KOPT-K1 (cell line): ENCODE data around the gene TRIB2.

Experiments used
- H3K27ac ChIP-seq: fragments of 200-600 bp; sonication (generic); 2 replicates; pipeline ENCODE4 v1.5.1; 2016; ENCODE audit warnings: antibody characterized with exemption, mild to moderate bottlenecking, low read depth, low read length; ENCODE audit not compliant: poor library complexity, severe bottlenecking
- H3K36me3 ChIP-seq: fragments of 200-600 bp; sonication (generic); 2 replicates; pipeline ENCODE4 v1.5.1; 2017; ENCODE audit warnings: antibody characterized with exemption, mild to moderate bottlenecking, low read length, moderate library complexity; ENCODE audit not compliant: insufficient read depth
- H3K9me3 ChIP-seq: fragments of 200-600 bp; sonication (generic); 2 replicates; pipeline ENCODE4 v1.5.1; 2017; ENCODE audit warnings: antibody characterized with exemption, low read length, mild to moderate bottlenecking; ENCODE audit not compliant: insufficient read depth, poor library complexity, severe bottlenecking

TRIB2 gene

DNA sequence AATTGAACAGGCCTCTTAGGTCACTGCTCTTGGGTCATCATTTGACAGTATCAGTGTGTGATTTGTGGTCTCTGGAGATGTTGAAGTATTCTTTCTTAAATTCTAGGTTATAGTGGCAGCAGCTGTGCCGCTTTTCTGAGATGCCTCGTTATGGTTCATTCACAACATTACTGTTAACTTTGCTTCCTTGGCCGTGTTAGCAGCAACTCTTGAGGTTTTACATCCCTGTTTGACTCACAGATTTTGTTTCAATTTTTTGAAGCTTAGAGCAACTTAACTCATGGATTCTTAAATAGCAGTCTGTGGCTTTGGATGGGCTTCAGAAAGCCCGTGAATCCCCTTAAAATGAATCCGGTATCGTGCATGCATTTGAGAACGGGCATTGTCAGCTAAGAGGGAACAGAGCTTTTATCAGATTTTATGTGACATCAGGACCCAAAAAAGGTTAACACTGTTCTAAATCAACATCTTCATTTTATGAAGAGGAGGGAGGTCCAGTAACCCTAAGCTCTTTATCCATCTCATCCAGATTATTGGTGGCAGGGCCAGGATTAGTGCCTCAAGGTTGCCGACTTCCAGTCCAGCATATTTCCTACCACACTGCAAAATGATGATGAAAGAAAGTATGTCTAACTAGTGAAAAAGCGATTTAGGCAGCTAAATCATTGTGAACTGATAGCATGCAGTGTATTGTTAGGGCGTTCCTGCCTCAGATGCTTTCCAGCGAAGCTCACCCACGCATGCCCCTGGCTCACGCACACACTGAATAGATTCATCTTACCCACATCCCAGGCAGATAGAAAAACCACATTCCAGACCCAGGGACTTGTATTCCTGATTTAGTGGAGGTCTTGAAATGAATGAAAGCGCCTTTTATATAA is 5.1 kb downstream of the TRIB2 start:
- no peaks in the 10 kb centered on the region for H3K9me3 ChIP-seq
- H3K36me3 ChIP-seq, result peaks cover 58% of the 10 kb centered on the region
- H3K27ac ChIP-seq, result peak overlapping the region; percentile 86

DNA sequence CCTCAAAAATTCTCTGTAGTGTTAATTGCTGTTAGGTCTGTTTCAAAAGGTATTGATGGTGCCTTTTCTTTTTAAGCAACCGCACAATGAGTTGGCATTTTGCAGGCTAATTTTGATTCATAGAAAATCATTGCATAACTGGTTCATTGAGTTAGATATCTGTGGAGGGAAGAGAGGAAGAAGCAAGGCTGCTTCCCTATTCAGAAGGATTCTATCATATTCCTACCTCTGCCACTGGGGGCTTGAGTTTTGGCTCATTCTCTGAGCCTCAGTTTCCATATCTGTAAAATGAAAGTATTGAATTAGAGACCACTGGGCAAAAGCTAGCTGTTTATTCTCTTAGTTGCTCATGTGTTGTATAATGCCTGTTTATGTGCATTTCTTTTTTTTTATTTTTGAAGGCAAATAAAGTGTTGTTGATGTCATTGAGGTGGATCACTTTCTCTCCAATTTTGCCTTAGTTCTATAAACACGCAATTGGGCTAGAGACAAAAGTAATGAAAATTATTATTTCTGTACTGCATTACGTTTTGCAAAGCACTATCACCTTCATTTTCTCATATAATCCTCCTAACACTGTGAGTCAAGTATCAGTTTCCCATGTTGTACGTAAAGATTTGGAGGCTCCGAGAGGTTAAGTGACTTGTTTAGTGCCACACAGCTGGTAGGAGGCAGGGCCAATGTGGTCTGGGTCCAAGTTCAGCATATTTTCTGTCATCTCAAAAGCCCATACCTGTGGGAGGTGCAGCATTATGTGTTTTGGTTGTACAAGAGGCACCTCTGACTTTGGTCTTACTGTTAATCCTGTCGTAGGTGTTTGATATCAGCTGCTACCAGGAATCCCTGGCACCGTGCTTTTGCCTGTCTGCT is 5.9 kb downstream of the TRIB2 start:
- Histone ChIP-seq H3K36me3 (peaks cover 67% of the 10 kb centered on the region), H3K27ac (peak overlapping the region; percentile 86), H3K9me3 (no peaks in the 10 kb centered on the region)

DNA sequence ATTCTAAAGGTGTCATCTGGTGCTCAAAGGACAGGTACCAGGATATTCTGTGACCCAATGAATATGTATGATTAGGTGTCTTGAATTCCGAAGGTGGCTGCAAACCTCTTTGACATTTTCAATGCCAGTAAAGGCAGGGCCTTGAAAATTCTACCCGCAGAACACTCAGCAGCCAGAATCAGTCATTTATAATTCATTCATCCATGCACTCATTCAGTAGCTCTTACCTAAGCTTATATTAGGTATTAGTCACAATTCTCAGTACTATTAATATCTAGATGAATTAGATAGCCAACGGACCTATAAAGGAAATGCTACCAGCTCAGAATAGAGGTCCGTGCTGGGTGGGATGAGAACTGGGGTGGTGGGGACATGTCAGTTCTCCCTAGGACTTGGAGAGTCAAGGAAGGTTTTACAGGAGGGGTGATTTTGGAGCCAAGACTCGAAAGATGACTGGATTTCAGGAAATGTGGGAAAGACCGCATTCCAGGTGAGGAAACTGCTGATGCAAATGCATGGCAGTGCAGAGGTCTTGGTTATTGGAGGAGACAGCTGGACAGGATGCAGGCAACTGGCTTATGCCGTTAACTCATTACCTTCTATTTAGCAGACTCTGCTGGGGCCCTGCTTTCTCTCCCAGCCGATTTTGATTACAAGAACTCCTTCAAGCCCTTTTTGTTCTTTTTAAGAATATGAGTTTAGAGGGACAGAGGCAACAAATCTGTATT is 7.2 kb downstream of the TRIB2 start:
- peaks cover 71% of the 10 kb centered on the region for H3K36me3 ChIP-seq
- no peak overlapping the region for H3K27ac ChIP-seq
- no peaks in the 10 kb centered on the region for H3K9me3 ChIP-seq

DNA sequence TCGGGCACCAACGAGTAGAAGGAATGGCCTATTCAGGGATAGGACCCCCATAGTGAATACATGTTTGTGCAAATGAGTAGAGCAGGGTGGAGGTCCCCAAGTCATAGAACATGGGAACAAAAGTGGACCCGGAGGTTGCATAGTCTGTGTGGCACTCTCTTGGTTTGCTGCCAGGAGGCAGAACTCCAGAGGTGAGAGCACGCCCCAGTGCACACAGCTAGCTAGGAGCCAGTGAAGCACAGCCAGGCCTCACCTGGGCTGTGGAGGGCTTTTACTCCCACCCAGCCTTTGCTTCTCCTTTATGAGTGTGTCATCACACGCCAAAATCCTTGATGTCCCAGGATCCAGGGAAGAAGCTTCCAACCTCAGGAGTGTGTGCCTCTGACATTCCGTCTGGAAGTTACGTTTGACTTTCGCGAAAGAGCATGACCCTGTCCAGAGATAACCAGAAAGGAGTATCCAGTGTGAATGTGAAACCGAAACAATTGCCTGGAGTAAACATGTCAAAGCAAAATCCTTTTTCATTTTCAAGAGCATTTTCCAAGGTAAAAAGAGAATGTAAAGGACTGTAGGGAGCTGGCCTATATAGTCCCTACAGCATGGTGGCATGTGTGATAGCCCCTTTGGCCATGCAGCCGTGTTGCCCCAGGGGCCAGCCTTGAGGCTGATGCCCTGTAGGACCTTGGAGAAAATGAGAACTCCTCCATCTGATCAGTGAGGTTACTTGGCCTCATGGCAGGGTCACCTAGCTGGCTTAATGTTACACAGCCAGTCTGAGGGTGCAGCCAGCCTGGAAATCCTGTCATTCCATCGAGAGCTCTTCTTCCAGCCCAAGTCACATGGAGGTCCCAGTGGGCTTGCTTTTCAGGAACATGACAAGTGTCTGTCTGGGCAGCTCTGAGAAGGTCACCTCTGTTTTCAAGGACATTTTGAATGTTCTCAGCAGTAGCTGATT is 8.8 kb downstream of the TRIB2 start:
- Histone ChIP-seq H3K27ac (peak overlapping the region; percentile 59), H3K36me3 (peaks cover 87% of the 10 kb centered on the region), H3K9me3 (no peaks in the 10 kb centered on the region)

DNA sequence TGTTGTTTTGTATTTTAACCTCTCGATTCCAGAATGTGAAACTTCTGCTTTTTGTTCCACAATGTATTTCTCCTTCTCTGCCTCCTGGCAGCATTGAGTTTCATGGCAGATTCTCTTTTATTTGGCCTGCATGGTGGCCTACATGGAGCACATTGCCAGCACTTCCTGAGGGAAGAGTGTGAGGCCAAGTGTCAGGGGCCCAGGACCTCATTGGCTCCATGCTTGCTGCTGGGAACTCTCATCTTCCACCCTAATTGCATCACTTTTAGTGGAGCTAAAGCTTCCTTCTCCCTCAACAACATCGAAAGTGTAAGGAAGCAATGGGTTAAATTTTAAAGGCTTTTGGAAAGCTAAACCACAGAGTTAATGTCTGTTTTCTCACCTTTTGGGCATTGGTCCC is 9.5 kb downstream of the TRIB2 start:
- Histone ChIP-seq H3K27ac (peak overlapping the region; percentile 59), H3K9me3 (no peaks in the 10 kb centered on the region), H3K36me3 (peaks cover 92% of the 10 kb centered on the region)

DNA sequence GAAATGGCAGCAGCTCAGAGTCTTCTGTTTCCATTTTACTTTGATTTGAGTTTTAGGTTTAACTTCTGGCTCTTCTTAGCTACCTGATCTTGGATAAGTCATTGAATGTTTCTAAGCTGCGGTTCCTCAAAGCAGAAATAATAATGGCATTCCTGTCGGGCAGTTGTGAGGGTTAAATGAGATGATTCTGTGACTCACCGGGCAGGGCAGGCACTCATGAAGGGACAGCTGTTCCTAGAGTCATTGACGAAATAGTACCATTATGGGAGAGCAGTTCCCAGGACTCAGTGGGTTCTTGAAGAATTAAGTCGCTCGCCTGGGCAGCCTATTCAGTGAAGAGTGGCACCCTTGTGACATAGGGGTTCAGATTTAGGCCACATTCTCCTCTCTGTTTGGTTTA is 10.3 kb downstream of the TRIB2 start:
- Histone ChIP-seq H3K36me3 (peaks cover 92% of the 10 kb centered on the region), H3K9me3 (no peaks in the 10 kb centered on the region), H3K27ac (peak overlapping the region; percentile 59)

DNA sequence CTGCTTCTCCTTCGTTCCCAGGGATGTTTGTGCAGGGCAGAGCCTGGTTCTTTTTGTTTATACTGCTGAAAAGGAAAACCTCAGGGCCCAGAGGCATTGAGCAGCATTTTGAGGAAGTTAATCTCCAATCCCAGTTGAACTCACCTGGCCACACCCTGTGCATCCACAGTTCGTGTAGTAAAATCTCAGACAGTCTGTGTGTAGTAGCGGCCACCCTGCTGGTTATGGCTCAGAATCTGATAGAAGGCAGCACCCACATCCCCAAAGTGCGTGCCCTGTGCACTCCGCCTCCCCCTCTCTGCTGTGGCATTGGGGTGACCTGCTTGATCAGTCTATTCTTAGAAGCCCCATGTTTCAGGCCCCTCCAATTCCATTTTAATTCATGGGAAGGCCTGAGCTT is 10.9 kb downstream of the TRIB2 start:
- Histone ChIP-seq H3K27ac (peak overlapping the region; percentile 59), H3K36me3 (peaks cover 92% of the 10 kb centered on the region), H3K9me3 (no peaks in the 10 kb centered on the region)

DNA sequence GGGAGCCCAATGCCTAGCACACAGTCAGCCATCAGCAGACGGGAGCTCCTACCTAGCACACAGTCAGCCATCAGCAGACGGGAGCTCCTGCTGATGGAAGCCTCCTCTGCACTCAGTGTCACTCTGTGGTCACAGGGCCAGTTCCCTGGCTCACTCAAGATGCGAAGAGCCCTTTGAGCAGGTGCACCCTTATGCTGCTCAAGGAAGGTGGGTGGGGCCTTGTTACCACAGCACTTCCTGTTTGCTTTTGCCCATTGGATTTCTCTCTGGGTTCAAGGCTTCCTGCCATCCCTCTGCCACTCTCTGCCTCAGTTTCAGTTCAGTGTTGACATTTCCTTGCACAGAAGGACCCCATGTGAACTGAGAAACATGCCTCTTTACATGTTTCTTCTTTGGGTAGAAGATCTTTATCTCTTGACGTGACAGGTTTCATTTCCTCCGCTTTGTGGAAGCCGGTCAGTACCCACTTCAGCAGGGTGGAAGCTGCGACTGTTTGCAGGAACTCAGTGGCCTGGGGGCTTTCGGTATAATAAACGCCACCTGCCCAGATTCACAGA is 11.6 kb downstream of the TRIB2 start:
- Histone ChIP-seq H3K27ac (peak overlapping the region; percentile 59), H3K9me3 (no peaks in the 10 kb centered on the region), H3K36me3 (peaks cover 92% of the 10 kb centered on the region)

DNA sequence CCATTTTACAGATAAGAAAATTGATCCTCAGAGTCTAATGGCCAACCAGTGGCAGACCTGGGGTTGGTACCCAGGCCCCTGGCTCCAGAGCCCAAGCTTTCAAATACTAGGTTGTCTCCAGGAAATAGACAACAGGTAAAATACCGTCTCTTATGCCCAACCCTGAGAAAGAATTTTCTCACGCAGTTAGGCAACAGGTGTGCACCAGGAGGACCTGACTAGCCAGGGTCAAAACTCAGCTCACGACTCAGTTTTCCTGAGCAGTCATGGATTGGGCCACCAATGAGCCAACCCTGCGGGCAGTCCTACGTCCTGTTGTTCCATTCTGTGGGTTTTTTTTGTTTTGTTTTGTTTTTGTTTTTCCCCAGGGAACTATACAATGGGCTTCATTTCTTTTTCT is 13.5 kb downstream of the TRIB2 start:
- no peaks in the 10 kb centered on the region for H3K9me3 ChIP-seq
- H3K27ac ChIP-seq, result no peak overlapping the region
- H3K36me3 ChIP-seq, result peaks cover 92% of the 10 kb centered on the region

DNA sequence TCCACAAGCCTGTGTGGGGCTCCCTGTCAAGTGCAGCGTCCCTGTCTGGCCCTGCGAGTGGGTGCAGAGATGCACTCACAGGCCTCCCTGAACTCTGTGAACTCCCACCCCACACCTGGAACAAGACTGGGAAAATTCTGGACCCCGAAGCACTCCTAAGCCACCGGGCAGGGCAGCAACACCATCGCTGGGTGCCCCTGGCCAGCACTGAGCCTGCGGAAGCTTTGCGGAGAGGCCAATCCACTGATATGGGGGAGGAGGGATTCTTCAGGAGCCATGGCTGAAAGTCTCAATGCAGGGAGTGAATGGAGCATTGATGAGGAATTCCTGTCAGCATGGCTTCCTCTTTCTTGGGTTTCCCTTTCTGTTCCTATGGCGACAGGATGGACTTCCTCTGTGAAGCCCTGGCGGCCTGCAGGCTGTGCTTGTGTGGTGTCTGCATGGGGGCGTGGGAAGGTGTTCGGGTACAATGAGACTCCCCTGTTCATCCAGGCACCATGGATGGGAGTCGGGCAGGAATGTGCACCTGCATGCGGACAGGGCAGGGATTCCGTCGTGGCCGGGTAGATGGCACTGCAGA is 15.1 kb downstream of the TRIB2 start:
- peaks cover 92% of the 10 kb centered on the region for H3K36me3 ChIP-seq
- H3K27ac ChIP-seq, result no peak overlapping the region
- no peaks in the 10 kb centered on the region for H3K9me3 ChIP-seq

DNA sequence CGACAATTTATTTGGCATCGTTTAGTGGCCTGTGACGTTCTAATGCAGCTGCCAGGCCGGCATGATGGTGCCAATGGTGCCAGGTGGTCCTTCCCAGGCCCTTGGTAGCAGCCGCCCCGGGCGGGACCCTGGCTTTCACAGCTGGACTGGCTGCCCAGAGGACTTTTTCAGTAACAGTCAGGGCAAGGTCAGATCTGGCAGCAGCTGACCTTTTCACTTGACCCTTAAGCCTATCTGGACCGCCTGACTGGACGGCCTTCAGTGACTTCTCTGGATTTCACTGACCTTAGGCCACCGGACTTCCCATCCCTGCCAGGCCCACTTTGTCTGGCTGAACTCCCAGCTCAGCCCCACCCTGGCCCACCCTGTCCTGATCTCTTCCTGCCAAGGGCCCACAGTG is 15.9 kb downstream of the TRIB2 start:
- no peak overlapping the region for H3K27ac ChIP-seq
- no peaks in the 10 kb centered on the region for H3K9me3 ChIP-seq
- H3K36me3 ChIP-seq, result peaks cover 92% of the 10 kb centered on the region

DNA sequence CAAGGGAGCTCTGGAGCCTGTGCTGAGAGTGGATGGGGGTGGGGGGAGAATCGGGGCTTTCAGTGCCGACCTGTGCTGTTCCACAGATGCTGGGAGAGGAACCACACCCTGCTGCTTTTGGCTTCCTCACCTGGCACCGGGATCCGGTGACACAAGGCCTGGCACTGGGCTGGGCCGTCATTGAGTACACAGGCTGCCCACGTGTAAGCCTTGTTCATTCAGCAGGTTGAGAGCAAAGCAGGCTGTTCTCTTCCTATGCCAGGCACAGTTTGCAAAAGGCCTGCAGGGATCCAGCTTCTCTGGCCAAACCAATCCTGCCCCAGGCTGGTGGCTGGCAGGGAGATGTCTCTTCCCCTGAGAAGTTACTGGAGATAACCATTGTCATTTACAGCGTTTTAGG is 17.1 kb downstream of the TRIB2 start:
- Histone ChIP-seq H3K9me3 (no peaks in the 10 kb centered on the region), H3K36me3 (peaks cover 100% of the 10 kb centered on the region), H3K27ac (no peak overlapping the region)

DNA sequence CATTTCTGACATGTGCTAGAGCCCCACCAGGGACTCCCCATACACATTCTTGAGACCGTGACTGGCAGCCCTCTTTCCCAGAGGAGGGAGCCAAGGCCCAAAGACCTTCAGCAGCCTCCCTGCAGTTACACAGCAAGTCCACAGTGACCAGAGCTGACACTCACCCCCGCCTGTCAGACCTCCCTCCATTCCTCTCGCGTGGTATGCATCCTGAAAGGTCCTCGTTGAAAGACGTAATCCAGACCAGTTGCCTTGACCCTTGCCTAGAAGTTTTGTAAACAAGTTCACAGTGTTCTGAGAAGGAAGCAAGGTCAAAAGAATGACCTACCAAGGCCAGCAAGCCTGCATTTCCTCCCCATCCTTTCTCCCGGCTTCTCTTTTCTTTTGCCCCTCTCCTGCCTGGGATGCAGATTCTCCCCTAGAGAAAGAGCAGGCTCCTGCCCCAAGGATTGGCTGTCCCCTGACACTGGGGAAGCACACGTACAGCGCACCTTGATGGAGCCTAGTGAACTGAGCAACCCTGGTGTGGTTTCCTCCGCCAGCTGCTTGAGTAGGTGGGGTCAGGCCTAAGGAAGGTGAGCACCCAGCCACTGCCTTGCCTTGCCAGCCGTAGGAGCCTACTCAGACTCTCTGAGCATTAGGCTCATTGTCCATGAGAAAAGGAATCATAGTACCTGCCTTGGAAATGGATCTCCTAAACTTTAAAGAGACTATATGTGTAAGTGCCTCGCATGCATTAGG is 18.3 kb downstream of the TRIB2 start:
- Histone ChIP-seq H3K36me3 (peaks cover 100% of the 10 kb centered on the region), H3K9me3 (no peaks in the 10 kb centered on the region), H3K27ac (no peak overlapping the region)
